HepG2 (cell line): Measurements from ENCODE around the gene KANSL1. TPM values are rescaled to one million over a fixed set of nuclear protein-coding genes. Genes with fewer than 3 reads are reported as not detected.

Source experiments
- CBX2 ChIP-seq, 2 experiments: fragments of 200-600 bp in 1 of 2; sonication (generic); formaldehyde crosslinking in 1 of 2; IDR thresholded peaks; 2 replicates each; pipeline versions ENCODE4 v1.7.0 to v1.8.1; 2018 to 2022; ENCODE audit warnings: low read depth in 2 of 2, low read length in 1 of 2, mild to moderate bottlenecking in 1 of 2, missing genetic modification reagents in 1 of 2
- DNMT1 ChIP-seq: sonication (generic); formaldehyde crosslinking; IDR thresholded peaks from 2 replicates; pipeline ENCODE4 v1.5.1; 2020; ENCODE audit warnings: mild to moderate bottlenecking, missing genetic modification reagents
- GZF1 ChIP-seq: sonication (generic); formaldehyde crosslinking; IDR thresholded peaks from 2 replicates; pipeline ENCODE4 v1.5.1; 2020; ENCODE audit warnings: mild to moderate bottlenecking, missing genetic modification reagents
- HOXA7 ChIP-seq: sonication (generic); formaldehyde crosslinking; IDR thresholded peaks from 2 replicates; pipeline ENCODE4 v1.8.1; 2022; ENCODE audit warnings: mild to moderate bottlenecking, missing genetic modification reagents, moderate library complexity
- KMT2B ChIP-seq: IDR thresholded peaks from 2 replicates; pipeline ENCODE4 v1.6.1; 2016; ENCODE audit warnings: missing genetic modification reagents, missing compliant biosample characterization
- NBN ChIP-seq: fragments of 450-650 bp; conservative IDR thresholded peaks from 2 replicates; pipeline ENCODE4 v1.6.1; 2017
- ONECUT2 ChIP-seq: sonication (generic); formaldehyde crosslinking; IDR thresholded peaks from 2 replicates; pipeline ENCODE4 v1.4.0; 2020; ENCODE audit warnings: missing genetic modification reagents
- PITX1 ChIP-seq: sonication (generic); formaldehyde crosslinking; IDR thresholded peaks from 2 replicates; pipeline ENCODE4 v1.5.1; 2020; ENCODE audit warnings: mild to moderate bottlenecking, missing genetic modification reagents
- SAFB2 ChIP-seq: sonication (generic); formaldehyde crosslinking; IDR thresholded peaks from 2 replicates; pipeline ENCODE4 v1.5.1; 2020; ENCODE audit warnings: missing genetic modification reagents, low read depth, mild to moderate bottlenecking, borderline replicate concordance
- SMARCE1 ChIP-seq: fragments of 450-650 bp; IDR thresholded peaks from 2 replicates; pipeline ENCODE4 v1.6.1; 2017; ENCODE audit warnings: borderline replicate concordance
- TBX3 ChIP-seq: fragments of 450-650 bp; IDR thresholded peaks from 2 replicates; pipeline ENCODE4 v1.6.1; 2017; ENCODE audit warnings: antibody characterized with exemption, mild to moderate bottlenecking, inconsistent platforms, borderline replicate concordance
- TEF ChIP-seq: sonication (generic); formaldehyde crosslinking; IDR thresholded peaks from 2 replicates; pipeline ENCODE4 v1.5.0; 2020; ENCODE audit warnings: missing genetic modification reagents
- TRIM22 ChIP-seq: fragments of 450-650 bp; IDR thresholded peaks from 2 replicates; pipeline ENCODE4 v1.6.1; 2017
- ZBED4 ChIP-seq: sonication (generic); formaldehyde crosslinking; IDR thresholded peaks from 2 replicates; pipeline ENCODE4 v1.4.0; 2020; ENCODE audit warnings: missing genetic modification reagents, borderline replicate concordance
- ZBTB7A ChIP-seq: sonication (generic); formaldehyde crosslinking; IDR thresholded peaks from 2 replicates; pipeline ENCODE4 v1.8.0; 2022; ENCODE audit warnings: mild to moderate bottlenecking, missing genetic modification reagents
- ZBTB7B ChIP-seq: sonication (generic); formaldehyde crosslinking; IDR thresholded peaks from 2 replicates; pipeline ENCODE4 v1.4.0; 2020; ENCODE audit warnings: missing genetic modification reagents
- ZMYM2 ChIP-seq: sonication (generic); formaldehyde crosslinking; IDR thresholded peaks from 2 replicates; pipeline ENCODE4 v1.8.0; 2022; ENCODE audit warnings: mild to moderate bottlenecking, missing genetic modification reagents
- ZNF232 ChIP-seq: sonication (generic); formaldehyde crosslinking; IDR thresholded peaks from 2 replicates; pipeline ENCODE4 v1.4.0; 2020; ENCODE audit warnings: missing genetic modification reagents, borderline replicate concordance
- ZNF687 ChIP-seq: sonication (generic); formaldehyde crosslinking; IDR thresholded peaks from 2 replicates; pipeline ENCODE4 v1.5.1; 2020; ENCODE audit warnings: mild to moderate bottlenecking, missing genetic modification reagents, moderate library complexity
- ZNF883 ChIP-seq: sonication (generic); formaldehyde crosslinking; IDR thresholded peaks from 2 replicates; pipeline ENCODE4 v1.5.1; 2020; ENCODE audit warnings: mild to moderate bottlenecking, missing genetic modification reagents; ENCODE audit errors: not compliant biosample characterization
- polyA plus RNA-seq, 8 experiments: library from polyadenylated mRNA; depleted of rRNA in 3 of 8; stranded (reverse) in 7 of 8; unstranded in 1 of 8; fragments of >200 nt; fragmentation: Illumina TruSeq in 4 of 8; extraction: Trizol in 4 of 8; gene quantifications; 2 replicates each; pipeline versions ENCODE4 v1.2.1 to v1.2.3, GENCODE V29; 2011 to 2016; ENCODE audit warnings: low read depth in 4 of 8, missing spikeins in 1 of 8, mixed read lengths in 1 of 8; ENCODE audit not compliant: insufficient read depth in 1 of 8
- total RNA-seq, 5 experiments: library from RNA; depleted of rRNA; stranded (reverse); fragments of >200 nt; fragmentation: Illumina TruSeq; extraction: Trizol; gene quantifications; 2 replicates each; pipeline ENCODE4 v1.2.3, GENCODE V29; 2016; ENCODE audit warnings: low read depth in 1 of 5
- TF ChIP-seq, protein P1 (sequence below): IDR thresholded peaks from 2 replicates; pipeline ENCODE4 v1.6.1; 2012; ENCODE audit warnings: inconsistent platforms

The KANSL1 gene
- total and polyA plus RNA-seq, 2 of the 13 experiments (the other 11 are each of a cell fraction or from before 2014, with no cell fraction given): 24.0 to 59.6 TPM

- peak; percentile 79 for TF ChIP-seq ZNF687 (CRISPR knock-in tag)
- TF ChIP-seq SAFB2 (CRISPR knock-in tag): no peak
- TF ChIP-seq HOXA7 (CRISPR knock-in tag): no peak
- no peak for TF ChIP-seq KMT2B (CRISPR knock-in tag)
- no peak for TF ChIP-seq ZNF232 (CRISPR knock-in tag)
- TF ChIP-seq ZNF883 (CRISPR knock-in tag): peak; percentile 55
- no peak for TF ChIP-seq ZBED4
- TF ChIP-seq PITX1 (CRISPR knock-in tag): 0 out of 2 replicates have a peak, but pooled peaks have one; percentile 24
- no peak for TF ChIP-seq ZMYM2 (CRISPR knock-in tag)
- TF ChIP-seq TEF (CRISPR knock-in tag): no peak
- TF ChIP-seq, protein P1, sequence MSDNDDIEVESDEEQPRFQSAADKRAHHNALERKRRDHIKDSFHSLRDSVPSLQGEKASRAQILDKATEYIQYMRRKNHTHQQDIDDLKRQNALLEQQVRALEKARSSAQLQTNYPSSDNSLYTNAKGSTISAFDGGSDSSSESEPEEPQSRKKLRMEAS: peak; percentile 31; the same call in 1 of the 2 replicates
- TF ChIP-seq CBX2 (IDR thresholded peaks at IDR 0.05; ENCODE audit: low read depth, low read length): no peak
- no peak for TF ChIP-seq CBX2 (CRISPR knock-in tag; IDR thresholded peaks at IDR 0.05; ENCODE audit: low read depth)
- TF ChIP-seq SMARCE1: no peak
- TF ChIP-seq ONECUT2 (CRISPR knock-in tag): no peak
- no peak for TF ChIP-seq DNMT1 (CRISPR knock-in tag)
- TF ChIP-seq NBN: no peak
- no peak for TF ChIP-seq TRIM22
- TF ChIP-seq ZBTB7A (CRISPR knock-in tag): 0 out of 2 replicates have a peak, but pooled peaks have one; percentile 41
- peak; percentile 52; the same call in 1 of the 2 replicates for TF ChIP-seq GZF1 (CRISPR knock-in tag)
- no peak for TF ChIP-seq TBX3
- peak; percentile 25; the same call in 1 of the 2 replicates for TF ChIP-seq ZBTB7B (CRISPR knock-in tag)
Measured at GRCh38 chr17:46013127-46013501, 180.1 kb downstream of the KANSL1 start (continued).
